Measurements from ENCODE around the gene SOBP. TPM values are rescaled to one million over a fixed set of nuclear protein-coding genes. Genes with fewer than 3 reads are reported as not detected.

SOBP gene
- total RNA-seq, 1 experiment from 2014 or later, result 1.7 TPM

DNA sequence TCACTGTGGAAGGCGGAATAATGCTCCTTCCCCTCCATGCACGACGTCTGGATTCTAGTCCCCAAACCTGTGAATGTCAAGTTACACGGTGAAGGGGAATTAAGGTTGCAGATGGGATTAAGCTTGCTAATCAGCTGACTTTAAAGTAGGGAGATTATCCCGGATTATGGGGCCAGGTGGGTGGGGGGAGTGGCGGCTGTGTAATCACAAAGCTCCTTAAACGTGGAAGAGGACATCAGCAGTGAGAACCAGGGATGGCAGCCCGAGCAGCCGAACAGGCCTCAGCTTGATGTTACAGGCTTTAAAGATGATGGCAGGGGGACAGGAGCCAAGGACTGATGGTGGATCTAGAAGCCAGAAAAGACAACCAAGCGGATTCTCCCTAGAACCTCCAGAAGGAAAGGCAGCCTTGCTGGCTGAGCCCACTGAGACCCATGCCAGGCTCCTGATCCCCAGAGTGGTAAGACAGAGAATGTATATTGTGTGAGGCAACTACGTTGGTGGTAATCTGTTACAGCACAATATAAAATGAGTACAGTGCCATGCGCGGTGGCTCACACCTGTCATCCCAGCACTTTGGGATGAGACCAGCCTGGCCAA is 216.7 kb downstream of the SOBP start:
- TF ChIP-seq CTCF (IDR thresholded peaks at IDR 0.05; ENCODE audit: unreplicated experiment), result no peak
- CTCF ChIA-PET, result no interaction called here
- DNase-seq, result no peak
- peaks cover 64% of the 10 kb centered on the region for H3K27me3 Mint-ChIP-seq (ENCODE audit: unreplicated experiment)
- H3K27ac Mint-ChIP-seq (ENCODE audit: unreplicated experiment), result no peak overlapping the region
- H3K4me1 Mint-ChIP-seq (ENCODE audit: low read depth, unreplicated experiment), result no peaks in the 10 kb centered on the region
- intact Hi-C loops (cut with micrococcal nuclease; ENCODE audit: unreplicated experiment), result no loop called here
- H3K9me3 Mint-ChIP-seq (ENCODE audit: low read depth, unreplicated experiment), result no peaks in the 10 kb centered on the region
- no TSS peak for BruUV-seq (replicated peaks)
- H3K36me3 Mint-ChIP-seq (ENCODE audit: insufficient read depth, unreplicated experiment), result no peaks in the 10 kb centered on the region
- H3K4me3 Mint-ChIP-seq (ENCODE audit: low read depth, unreplicated experiment), result no peak overlapping the region

GRCh38 chr6:107707346-107708275 is 217.7 kb downstream of the SOBP start:
- H3K9me3 Mint-ChIP-seq (ENCODE audit: low read depth, unreplicated experiment), result no peaks in the 10 kb centered on the region
- H3K27me3 Mint-ChIP-seq (ENCODE audit: unreplicated experiment), result peaks cover 74% of the 10 kb centered on the region
- intact Hi-C loops (cut with micrococcal nuclease; ENCODE audit: unreplicated experiment), result no loop called here
- no peak overlapping the region for H3K27ac Mint-ChIP-seq (ENCODE audit: unreplicated experiment)
- no peak for TF ChIP-seq CTCF (IDR thresholded peaks at IDR 0.05; ENCODE audit: unreplicated experiment)
- H3K4me1 Mint-ChIP-seq (ENCODE audit: low read depth, unreplicated experiment), result no peaks in the 10 kb centered on the region
- CTCF ChIA-PET, result no interaction called here
- no peak overlapping the region for H3K4me3 Mint-ChIP-seq (ENCODE audit: low read depth, unreplicated experiment)
- no peaks in the 10 kb centered on the region for H3K36me3 Mint-ChIP-seq (ENCODE audit: insufficient read depth, unreplicated experiment)
- no TSS peak for BruUV-seq (replicated peaks)
- no peak for DNase-seq

DNA sequence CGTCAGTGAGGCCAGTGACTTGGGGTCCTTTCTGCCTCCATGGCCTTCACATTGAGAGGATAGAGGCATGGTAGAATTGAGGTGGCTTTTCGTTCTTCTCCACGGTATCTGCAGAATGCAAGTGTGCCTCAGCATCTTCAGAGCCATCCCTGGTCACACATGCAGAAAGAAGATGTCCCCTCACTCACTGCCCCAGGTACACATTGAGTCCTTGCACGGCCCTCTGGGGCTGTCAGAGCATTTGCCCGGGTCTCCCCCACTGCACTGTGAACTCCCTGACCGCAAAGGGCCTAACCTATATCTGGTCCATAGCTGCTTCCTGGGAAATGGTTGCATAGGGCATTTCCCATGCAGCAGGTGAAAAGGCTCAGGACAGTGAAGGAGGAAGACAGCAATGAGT is 218.5 kb downstream of the SOBP start:
- BruUV-seq (replicated peaks), result no TSS peak
- Mint-ChIP-seq H3K36me3 (ENCODE audit: insufficient read depth, unreplicated experiment) (no peaks in the 10 kb centered on the region), H3K27me3 (ENCODE audit: unreplicated experiment) (peaks cover 82% of the 10 kb centered on the region), H3K9me3 (ENCODE audit: low read depth, unreplicated experiment) (no peaks in the 10 kb centered on the region), H3K27ac (ENCODE audit: unreplicated experiment) (no peak overlapping the region), H3K4me3 (ENCODE audit: low read depth, unreplicated experiment) (no peak overlapping the region), H3K4me1 (ENCODE audit: low read depth, unreplicated experiment) (no peaks in the 10 kb centered on the region)
- TF ChIP-seq CTCF (IDR thresholded peaks at IDR 0.05; ENCODE audit: unreplicated experiment), result no peak
- DNase-seq, result no peak
- intact Hi-C loops (cut with micrococcal nuclease; ENCODE audit: unreplicated experiment), result no loop called here
- CTCF ChIA-PET, result no interaction called here

GRCh38 chr6:107709341-107709740 is 219.4 kb downstream of the SOBP start:
- DNase-seq, result no peak
- Mint-ChIP-seq H3K4me3 (ENCODE audit: low read depth, unreplicated experiment) (no peak overlapping the region), H3K27me3 (ENCODE audit: unreplicated experiment) (peaks cover 90% of the 10 kb centered on the region), H3K36me3 (ENCODE audit: insufficient read depth, unreplicated experiment) (no peaks in the 10 kb centered on the region), H3K27ac (ENCODE audit: unreplicated experiment) (no peak overlapping the region), H3K9me3 (ENCODE audit: low read depth, unreplicated experiment) (no peaks in the 10 kb centered on the region), H3K4me1 (ENCODE audit: low read depth, unreplicated experiment) (peaks cover 4% of the 10 kb centered on the region)
- CTCF ChIA-PET, result no interaction called here
- TF ChIP-seq CTCF (IDR thresholded peaks at IDR 0.05; ENCODE audit: unreplicated experiment), result no peak
- BruUV-seq (replicated peaks), result no TSS peak
- intact Hi-C loops (cut with micrococcal nuclease; ENCODE audit: unreplicated experiment), result no loop called here

Other genes starting within 250 kb of the SOBP start
- gene PDSS2, start 30.6 kb upstream of the SOBP start, total RNA-seq (2022), result 14.6 and 14.8 TPM in 2 replicates

Measured in Calu3 (cell line).